GM19193 (cell line): ENCODE measurements around the gene LYPLA2.

Experiments used
- POLR2A ChIP-seq: IDR thresholded peaks from 4 replicates; pipeline ENCODE4 v1.6.1; 2011; ENCODE audit not compliant: insufficient read depth, insufficient read length; ENCODE audit errors: extremely low read depth

LYPLA2 gene

DNA sequence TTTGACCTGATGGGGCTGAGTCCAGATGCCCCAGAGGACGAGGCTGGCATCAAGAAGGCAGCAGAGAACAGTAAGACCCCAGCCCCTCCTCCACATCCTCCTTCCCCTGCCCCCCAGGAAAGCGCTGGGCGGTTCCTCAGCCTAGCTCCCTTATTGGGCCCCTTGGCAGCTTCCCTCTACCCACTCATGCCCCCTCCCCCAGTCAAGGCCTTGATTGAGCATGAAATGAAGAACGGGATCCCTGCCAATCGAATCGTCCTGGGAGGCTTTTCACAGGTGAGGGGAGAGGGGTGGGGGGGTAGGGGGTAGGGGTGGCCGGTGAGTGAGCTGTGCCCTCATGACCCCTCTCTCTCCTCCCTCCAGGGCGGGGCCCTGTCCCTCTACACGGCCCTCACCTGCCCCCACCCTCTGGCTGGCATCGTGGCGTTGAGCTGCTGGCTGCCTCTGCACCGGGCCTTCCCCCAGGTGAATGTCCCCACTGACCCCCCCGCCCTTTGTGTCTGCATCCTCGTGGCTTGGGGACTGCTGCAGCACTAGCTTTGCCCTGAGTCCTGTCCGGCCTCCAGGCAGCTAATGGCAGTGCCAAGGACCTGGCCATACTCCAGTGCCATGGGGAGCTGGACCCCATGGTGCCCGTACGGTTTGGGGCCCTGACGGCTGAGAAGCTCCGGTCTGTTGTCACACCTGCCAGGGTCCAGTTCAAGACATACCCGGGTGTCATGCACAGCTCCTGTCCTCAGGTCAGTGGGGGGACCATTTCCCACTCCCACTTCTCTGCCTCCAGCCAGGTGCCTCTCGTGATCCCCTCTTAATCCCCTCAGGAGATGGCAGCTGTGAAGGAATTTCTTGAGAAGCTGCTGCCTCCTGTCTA, 3.2 kb downstream of the LYPLA2 start:
- TF ChIP-seq POLR2A: no peak

DNA sequence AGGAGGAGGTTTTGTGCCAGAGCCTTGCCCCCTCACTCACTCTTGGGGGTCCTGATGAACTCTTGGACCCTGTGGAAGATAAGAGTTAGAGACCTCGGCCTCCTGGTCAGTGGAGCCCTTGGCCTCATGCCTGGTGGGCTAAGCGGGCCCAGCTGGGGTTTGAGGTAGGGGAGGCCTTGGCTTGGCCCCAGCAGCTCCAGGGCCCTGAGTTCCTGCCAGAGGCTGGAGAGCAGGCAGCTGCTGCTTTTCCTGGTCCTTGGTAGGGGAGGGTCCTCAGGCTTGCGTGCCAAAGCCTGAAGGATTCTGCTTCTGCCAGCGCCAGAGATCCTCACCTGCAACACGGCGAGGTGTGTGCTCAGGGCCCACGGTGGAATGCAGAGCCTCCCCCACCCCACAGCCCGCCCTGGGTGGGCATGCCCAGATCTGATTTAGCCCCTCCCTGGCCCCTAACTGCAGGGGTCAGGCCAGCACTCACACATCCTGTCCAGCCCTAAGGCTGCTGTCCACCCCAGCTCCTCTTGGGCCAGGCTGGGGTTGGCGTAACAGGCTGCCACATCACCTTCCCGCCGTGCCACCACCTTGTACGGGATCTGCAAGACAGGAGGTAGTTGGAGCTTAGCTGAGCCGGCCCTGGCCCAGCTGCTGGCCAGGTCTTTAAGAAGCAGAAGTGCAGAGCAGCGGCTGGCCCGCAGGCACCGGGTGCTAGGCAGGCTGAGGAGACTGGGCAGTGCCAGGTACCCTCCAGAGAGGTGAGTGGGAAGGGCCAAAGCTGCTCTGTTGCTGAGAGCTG, 4.9 kb downstream of the LYPLA2 start:
- TF ChIP-seq POLR2A: no peak

DNA sequence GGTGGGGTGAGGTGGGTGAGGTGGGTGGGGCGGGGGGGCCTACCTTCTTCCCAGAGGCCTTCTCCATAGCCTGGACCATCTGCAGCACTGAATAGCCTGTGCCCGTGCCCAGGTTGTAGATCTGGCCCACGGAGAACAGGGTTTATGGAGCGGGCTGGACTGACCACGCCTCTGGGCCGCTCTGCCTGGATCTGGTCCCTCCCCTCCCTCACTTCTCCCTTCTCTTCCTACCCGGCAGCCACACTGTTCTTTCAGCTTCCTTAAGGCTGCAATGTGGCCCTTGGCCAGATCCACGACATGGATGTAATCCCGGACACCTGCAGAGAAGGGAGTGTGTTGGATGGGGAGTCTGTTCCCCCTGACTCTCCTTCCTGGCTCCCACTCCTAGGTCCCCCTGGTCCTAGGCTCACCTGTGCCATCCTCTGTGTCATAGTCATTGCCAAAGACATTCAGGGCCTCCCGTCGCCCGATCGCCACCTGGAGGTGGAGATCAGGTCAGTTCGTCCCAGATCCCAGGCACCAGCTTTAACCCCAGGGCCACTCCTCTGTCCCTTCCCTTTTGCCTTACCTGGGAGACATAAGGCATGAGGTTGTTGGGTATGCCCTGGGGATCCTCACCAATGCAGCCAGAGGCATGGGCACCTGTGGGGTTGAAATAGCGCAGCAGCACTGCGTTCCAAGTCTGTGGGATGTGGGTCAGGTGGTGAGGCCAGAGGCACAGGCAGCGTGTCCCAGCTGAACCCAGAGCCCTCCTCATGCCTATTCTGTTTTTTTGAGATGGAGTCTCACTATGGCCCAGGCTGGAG, 5.7 kb downstream of the LYPLA2 start:
- no peak for TF ChIP-seq POLR2A

DNA sequence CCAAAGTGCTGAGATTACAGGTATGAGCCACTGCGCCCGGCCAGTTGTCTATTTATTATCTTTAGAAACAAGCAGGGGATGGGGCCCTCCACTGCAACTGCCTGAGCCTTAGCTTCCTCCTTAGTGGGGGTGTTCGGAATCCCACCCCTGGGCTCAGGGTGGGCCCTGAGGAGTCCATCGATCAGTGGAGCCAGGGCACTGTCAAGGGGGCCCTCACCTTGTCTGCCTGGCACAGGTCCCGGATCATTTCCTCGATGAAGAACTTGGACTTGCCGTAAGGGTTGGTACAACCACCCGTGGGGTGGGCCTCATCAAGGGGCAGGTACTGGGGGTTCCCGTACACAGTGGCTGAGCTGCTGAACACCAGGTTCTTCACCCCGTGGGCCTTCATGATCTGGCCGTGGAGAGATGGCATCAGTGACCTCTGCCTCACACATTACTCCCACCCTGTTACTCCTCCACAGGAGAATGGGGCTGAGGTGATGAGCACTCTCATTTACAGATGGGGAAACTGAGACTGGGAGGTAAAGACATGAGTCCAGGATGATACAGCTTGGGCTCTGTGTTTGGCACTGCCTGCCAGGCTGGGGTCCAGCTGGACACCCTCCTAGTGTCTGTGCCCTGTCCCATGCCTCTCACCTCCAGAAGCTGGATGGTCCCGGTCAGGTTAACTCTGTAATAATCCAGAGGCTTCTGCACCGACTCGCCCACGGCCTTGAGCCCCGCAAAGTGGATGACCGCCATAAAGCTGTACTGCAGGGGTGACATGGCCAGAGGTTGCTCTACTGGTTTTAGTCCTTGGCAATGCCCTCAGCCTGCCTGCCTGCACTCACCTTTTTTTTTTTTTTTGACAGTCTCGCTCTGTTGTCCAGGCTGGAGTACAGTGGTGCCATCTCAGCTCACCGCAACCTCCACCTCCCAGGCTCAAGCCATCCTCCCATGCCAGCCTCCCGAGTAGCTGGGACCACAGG, 6.8 kb downstream of the LYPLA2 start:
- no peak for TF ChIP-seq POLR2A

DNA sequence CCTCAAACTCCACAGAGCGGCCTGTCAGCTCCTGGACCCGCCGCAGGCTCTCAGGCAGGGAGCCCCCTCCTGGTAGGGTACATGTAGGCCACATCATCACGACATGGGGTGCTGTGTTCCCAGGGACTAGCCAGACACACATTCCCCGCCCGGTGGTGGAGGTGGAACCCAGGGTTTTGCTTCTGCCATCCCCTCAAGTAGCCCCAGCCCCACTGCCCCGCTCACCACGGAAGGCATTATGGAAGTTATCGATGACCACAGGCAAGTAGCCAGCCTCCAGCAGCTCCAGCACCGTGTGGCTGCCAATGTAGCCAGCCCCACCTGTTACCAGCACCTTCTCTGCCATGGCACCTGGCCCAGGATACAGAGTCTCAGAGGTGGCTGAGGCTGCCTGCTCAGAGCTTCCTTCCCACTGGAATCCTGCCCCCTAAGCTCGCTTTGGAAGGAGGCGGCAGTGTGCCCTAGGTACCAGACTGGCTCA, 7.8 kb downstream of the LYPLA2 start:
- TF ChIP-seq POLR2A: no peak

DNA sequence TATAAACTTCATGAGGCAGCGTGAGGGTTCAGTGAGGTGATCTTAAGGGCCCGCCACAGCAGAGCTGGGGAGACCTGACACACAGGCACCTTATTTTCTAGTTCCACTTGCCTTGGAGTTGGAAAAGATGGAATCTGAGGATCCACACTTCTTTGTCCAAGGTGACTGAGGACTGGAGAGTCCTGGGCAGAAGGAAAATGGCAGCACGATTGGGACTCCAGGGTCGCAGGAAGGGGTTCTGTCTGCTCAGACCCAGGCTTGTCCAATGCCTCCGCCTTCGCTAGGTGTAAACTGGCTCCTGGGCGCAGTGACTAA, 8.3 kb downstream of the LYPLA2 start:
- TF ChIP-seq POLR2A: no peak

DNA sequence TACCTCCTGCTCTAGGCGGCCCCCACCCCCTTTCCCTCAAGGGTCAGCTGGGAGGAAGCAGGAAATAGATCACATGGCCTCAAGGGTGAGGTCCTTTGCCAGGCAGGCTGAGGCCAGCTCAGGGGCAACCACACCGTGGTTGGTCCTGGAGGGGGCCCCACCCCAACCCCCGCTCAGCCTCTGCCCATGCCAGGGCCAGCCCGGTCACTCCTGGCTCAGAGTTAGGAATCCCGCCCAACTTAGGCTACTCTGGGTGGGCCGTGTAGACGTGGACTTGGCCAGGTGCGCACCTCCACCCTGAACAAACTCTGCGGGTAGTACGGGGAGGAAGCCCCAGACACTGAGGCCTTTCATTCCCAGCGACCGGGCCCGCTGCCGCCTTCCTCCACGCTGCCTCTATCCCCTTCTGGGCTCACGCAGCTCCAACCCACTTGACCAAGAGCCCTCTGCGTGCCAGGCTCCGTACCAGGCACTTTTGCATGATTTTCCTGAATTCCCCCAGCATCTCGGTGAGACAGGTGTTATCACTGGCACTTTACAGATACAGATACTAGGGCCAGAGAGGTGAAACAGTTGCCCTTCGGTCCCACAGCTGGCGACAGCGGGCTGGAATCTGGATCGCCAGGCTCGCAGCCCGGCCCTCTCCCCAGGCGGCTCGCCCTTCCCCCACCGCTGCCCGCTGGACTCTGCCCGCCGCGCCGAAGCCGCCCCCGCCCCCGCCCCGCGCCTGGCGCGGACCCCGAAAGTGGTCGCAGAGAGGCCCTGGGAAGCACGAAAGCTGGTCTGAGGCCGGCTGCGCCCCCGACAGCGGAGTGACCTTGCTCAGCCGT, 8.8 kb downstream of the LYPLA2 start:
- TF ChIP-seq POLR2A: peak; percentile 22

DNA sequence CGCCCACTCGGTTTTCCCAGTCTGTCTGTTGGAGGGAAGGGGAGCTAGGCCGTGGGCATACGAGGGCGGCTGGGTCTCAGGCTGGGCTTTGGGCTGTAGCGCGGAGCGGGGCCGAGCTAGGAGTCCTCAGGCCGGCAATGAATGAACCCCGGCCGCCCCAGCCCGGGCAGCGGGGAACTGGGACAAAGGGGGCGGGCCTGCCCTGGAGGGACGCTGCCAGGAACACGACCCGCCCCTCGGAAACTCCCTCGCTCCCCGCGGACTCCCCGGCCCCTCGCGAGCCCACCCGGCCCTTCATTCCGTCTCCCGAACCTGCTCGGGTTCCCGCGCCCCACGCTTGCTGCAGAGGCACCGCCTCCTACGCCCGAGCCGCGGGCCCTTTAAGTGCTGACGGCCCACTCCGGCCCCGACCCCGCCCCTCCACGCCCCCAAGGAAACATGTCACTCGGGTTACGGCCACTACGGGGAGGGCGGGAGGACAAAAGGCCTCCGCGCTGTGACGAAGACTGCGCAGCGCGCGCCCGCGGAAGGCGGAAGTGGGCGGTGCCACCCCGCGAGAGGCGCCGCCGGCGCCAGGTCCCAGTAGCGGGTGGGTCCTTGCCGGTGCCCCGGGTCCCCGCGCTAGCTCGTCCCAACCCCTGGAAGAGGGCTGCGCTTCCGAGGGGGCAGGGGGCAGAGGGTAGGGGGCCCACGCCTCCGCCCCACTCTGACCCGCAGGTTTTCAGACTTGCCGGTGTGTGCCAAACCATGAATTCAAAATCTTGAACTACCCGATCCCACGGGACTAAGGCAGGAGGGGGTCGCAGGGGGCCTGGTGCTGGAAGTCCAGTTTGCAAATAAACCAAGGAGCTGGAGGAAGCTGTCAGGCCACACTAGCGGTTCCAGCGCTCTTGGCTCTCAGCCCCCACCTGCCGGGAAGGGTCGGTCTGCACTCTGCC, 9.7 kb downstream of the LYPLA2 start, which contains the start of gene GALE:
Gene GALE (minus strand): TSS at position 355 of the 938 bp plus-strand sequence. CDS start 1,747 bp downstream, outside the sequence.
- peak; percentile 90 for TF ChIP-seq POLR2A

DNA sequence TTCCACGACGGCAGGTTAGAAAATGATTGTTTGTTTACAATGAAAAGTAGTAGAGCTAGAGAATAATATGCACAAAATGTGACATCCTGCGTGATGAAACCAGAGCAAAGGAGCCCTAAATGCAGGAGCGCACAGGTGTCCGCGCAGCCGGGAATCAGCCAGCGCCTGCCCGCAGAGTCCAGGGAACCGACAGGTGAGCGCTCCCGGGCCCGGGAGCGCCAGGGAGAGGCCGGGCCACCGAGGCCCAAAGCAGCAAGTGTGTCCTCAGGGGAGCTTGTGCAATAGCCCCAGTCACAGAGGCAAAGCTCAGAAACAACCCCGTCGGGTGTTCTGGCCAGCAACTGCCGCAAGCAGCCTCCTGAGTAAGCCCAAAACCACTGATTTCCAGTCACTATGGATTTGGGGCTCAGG, 10.4 kb downstream of the LYPLA2 start:
- no peak for TF ChIP-seq POLR2A

DNA sequence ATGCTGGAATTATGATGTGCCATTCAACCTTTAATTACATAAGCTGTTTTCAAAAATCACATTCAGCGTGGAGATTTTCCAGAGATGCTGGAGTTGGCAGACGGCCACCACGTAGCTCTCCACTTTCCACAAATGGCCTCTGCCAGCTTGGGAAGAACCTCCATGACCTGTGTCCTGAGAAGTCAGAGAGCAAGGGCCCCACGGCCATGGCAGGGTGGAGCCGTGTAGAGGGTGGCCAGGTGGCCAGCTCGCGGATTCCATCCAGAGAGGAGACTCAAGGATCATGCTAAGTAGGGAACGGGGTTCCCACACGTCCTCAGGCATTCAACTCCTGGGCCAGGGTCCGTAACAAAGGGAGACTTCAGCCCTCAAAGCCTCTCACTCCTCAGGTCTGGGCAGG, 10.9 kb downstream of the LYPLA2 start:
- no peak for TF ChIP-seq POLR2A

DNA sequence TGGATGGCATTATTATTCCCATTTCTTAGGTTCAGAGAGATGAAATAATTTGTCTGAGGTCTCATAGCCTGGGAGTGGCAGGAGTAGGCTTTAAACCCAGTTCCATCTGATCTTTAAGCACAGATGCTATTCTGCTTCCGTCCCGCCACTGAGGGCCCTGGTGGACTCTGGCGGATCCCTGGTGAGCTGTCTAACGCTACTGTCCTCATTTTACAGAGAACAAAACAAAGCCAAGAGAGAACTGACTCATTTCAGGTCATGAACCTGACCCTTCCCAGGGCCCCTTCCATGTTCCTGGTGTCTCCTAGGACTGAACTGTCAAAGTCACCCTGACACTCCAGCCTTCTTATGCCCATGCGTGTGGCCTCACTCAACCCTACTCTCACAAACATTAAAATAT, 12.7 kb downstream of the LYPLA2 start:
- no peak for TF ChIP-seq POLR2A
